CD4-positive, alpha-beta T cell treated with Interleukin-17A for 4 hours (primary cell): ENCODE data around the gene ZNF766.
"Not testable (repeated sequence)": the region's sequence is repeated elsewhere in the genome, so short reads cannot be mapped to it uniquely, and the experiment has no call there.

Experiments used
- DNase-seq: peaks from one replicate; pipeline ENCODE4 v3.0.0-alpha.2; 2020; ENCODE audit warnings: mixed read lengths

Gene ZNF766

GRCh38 chr19:52277471-52277870 lies 8.1 kb downstream of the ZNF766 start:
- no peak for DNase-seq

- no peak for DNase-seq
These were observed 16.9 kb downstream of the ZNF766 start for GRCh38 chr19:52286256-52286655.

GRCh38 chr19:52291781-52292180 lies 22.4 kb downstream of the ZNF766 start:
- DNase-seq = no peak

GRCh38 chr19:52292946-52293345 lies 23.6 kb downstream of the ZNF766 start:
- not testable (repeated sequence) for DNase-seq

- no peak for DNase-seq
These were observed 27.0 kb downstream of the ZNF766 start for GRCh38 chr19:52296400-52296772.

GRCh38 chr19:52296773-52297600 lies 27.6 kb downstream of the ZNF766 start, which contains the start of gene ZNF480:
Gene ZNF480, plus strand, starts transcription at chr19:52297169. Its CDS starts 3,244 bp downstream, at chr19:52300413.
- DNase-seq = peak; percentile 92

GRCh38 chr19:52297601-52298364 lies 28.4 kb downstream of the ZNF766 start:
- DNase-seq = no peak

GRCh38 chr19:52307275-52307674 lies 37.9 kb downstream of the ZNF766 start:
- DNase-seq = peak; percentile 12

- no peak for DNase-seq
These were observed 53.0 kb downstream of the ZNF766 start for GRCh38 chr19:52322429-52322828.

- no peak for DNase-seq
These were observed 62.4 kb downstream of the ZNF766 start for GRCh38 chr19:52331757-52332156.

- no peak for DNase-seq
These were observed 66.4 kb downstream of the ZNF766 start for GRCh38 chr19:52335768-52336116.

GRCh38 chr19:52336117-52336790 lies 66.9 kb downstream of the ZNF766 start, which contains the start of gene ZNF610:
Gene ZNF610, plus strand, starts transcription at chr19:52336243. Its CDS starts 12,930 bp downstream, at chr19:52349173.
- peak; percentile 89 for DNase-seq

GRCh38 chr19:52336791-52337381 lies 67.5 kb downstream of the ZNF766 start:
- DNase-seq = no peak

GRCh38 chr19:52339022-52339421 lies 69.6 kb downstream of the ZNF766 start:
- DNase-seq = not testable (repeated sequence)

GRCh38 chr19:52343548-52343947 lies 74.2 kb downstream of the ZNF766 start:
- peak; percentile 50 for DNase-seq

- DNase-seq = no peak
These were observed 75.8 kb downstream of the ZNF766 start for GRCh38 chr19:52345162-52345561.
